Natural killer cell (primary cell): ENCODE results near the gene HMCES. TPM values are rescaled to one million over a fixed set of nuclear protein-coding genes. Genes with fewer than 3 reads are reported as not detected.
"Not testable (repeated sequence)": the region's sequence is repeated elsewhere in the genome, so short reads cannot be mapped to it uniquely, and the experiment has no call there.

ENCODE experiments used
- ATAC-seq, 3 donors: fragments of 150-1000 bp in 2 of 3; fragments of 200-7000 bp in 1 of 3; cut with Tn5 transposase; 1 replicate in 1 of 3; 2 replicates in 2 of 3; pipeline ENCODE4 v1.10.0; 2021; ENCODE audit warnings: mild to moderate bottlenecking in 2 of 3, moderate library complexity in 2 of 3
- DNase-seq, 2 donors: peaks; one replicate each; pipeline versions ENCODE4 v3.0.0 to v3.0.0-alpha.2; 2013 to 2021; ENCODE audit warnings: mixed read lengths in 1 of 2
- H3K27ac ChIP-seq: one replicate; pipeline ENCODE4 v1.5.1; 2013; ENCODE audit warnings: mild to moderate bottlenecking, low read length
- H3K27me3 ChIP-seq: one replicate; pipeline ENCODE4 v1.6.1; 2013; ENCODE audit warnings: low read length; ENCODE audit not compliant: control insufficient read depth, insufficient read depth
- H3K36me3 ChIP-seq: one replicate; pipeline ENCODE4 v1.6.1; 2013; ENCODE audit warnings: low read length; ENCODE audit not compliant: control insufficient read depth, insufficient read depth
- H3K4me1 ChIP-seq: one replicate; pipeline ENCODE4 v1.6.1; 2013; ENCODE audit warnings: low read length; ENCODE audit not compliant: control insufficient read depth, insufficient read depth
- H3K4me3 ChIP-seq: one replicate; pipeline ENCODE4 v1.5.1; 2013; ENCODE audit warnings: low read length
- H3K9me3 ChIP-seq: one replicate; pipeline ENCODE4 v1.6.1; 2013; ENCODE audit warnings: low read length; ENCODE audit not compliant: control insufficient read depth, insufficient read depth
- H3K27ac Mint-ChIP-seq, 2 donors: one replicate each; pipeline ENCODE4 v1.8.0; 2022; ENCODE audit warnings: mild to moderate bottlenecking in 2 of 2, mixed read lengths in 2 of 2, moderate library complexity in 1 of 2
- H3K27me3 Mint-ChIP-seq, 2 donors: one replicate each; pipeline ENCODE4 v1.8.0; 2022; ENCODE audit warnings: low read depth in 2 of 2, mixed read lengths in 2 of 2
- H3K36me3 Mint-ChIP-seq: one replicate; pipeline ENCODE4 v1.8.0; 2022; ENCODE audit warnings: mixed read lengths
- H3K4me1 Mint-ChIP-seq, 2 donors: one replicate each; pipeline ENCODE4 v1.8.0; 2022; ENCODE audit warnings: mixed read lengths in 2 of 2
- H3K4me3 Mint-ChIP-seq: one replicate; pipeline ENCODE4 v1.8.0; 2022; ENCODE audit warnings: mild to moderate bottlenecking, moderate library complexity, mixed read lengths
- H3K9me3 Mint-ChIP-seq, 2 donors: one replicate each; pipeline ENCODE4 v1.8.0; 2022; ENCODE audit warnings: mixed read lengths in 2 of 2
- WGBS: methylation state at CpG from one replicate; pipeline ENCODE4 v1.1.7; 2013; ENCODE audit warnings: missing lambda C conversion rate; ENCODE audit not compliant: insufficient coverage; 5-methylcytosine and 5-hydroxymethylcytosine counted together
- intact Hi-C: fragments of 100-400 bp; cut with micrococcal nuclease; formaldehyde crosslinking; loops from one replicate; pipeline ENCODE4 v1.14.2; 2022
- total RNA-seq, 4 donors: library from RNA; stranded (reverse); fragments of 120-200 nt in 1 of 4; gene quantifications; one replicate each; pipeline versions ENCODE4 v1.2.3 to v1.2.4, GENCODE V29; 2013 to 2022
- TF ChIP-seq, protein P1 (sequence below): fragments of 200-600 bp; IDR thresholded peaks from one replicate; pipeline ENCODE4 v1.8.0; 2022; ENCODE audit warnings: antibody characterized with exemption

Gene HMCES
- total RNA-seq, 3 donors from 2014 or later (not counting 1 experiment from before 2014, with no cell fraction given), result 37.3 to 42.8 (median 40.9) TPM

DNA sequence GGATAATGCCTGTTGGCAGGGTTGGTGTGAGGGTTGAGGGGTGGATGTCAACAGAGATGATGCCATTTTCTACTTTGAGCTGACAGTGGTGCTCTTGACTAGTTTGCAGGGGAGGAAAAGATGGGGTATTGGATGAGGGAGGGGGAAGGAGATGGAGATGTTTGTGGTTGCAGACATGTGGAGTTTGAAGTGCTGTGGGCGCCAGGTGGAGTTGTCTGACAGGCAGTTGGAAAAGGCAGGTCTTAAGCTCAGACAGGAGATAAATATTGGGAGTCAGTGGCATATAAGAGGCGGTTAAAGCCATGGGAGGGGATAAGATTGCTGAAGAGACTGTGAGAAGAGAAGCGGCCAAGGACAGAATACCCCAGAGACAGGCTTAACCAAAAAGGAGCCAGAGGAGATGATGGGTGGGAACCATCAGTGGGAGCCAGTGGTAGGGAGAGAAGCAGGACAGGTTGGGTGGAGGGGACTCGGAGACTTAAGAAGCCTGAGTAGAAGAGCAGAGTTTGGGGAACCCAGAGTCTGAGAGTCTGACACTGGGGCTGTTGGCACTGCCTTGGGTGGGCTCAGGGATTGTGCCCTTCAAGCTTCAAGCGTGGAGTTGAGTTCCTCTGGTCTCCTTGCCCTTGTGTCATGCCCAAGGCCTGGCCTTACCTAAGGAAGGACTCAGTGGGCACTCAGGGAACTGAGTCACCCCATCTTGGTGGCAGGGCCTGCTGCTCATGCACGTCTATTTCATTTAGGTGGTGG is 15.3 kb upstream of the HMCES start:
- peaks cover 37% of the 10 kb centered on the region for H3K36me3 Mint-ChIP-seq

GRCh38 chr3:129264994-129265393 is 13.7 kb upstream of the HMCES start:
- peaks cover 89% of the 10 kb centered on the region for H3K36me3 ChIP-seq
- H3K4me3 Mint-ChIP-seq, ATAC-seq, DNase-seq, H3K27me3 ChIP-seq, H3K27ac ChIP-seq, H3K27ac Mint-ChIP-seq, H3K4me3 ChIP-seq, H3K4me1 ChIP-seq, H3K27me3 Mint-ChIP-seq, intact Hi-C loops, H3K9me3 ChIP-seq, H3K9me3 Mint-ChIP-seq: not testable (repeated sequence)
- peaks cover 11 to 17% of the 10 kb centered on the region in 2 donors for H3K4me1 Mint-ChIP-seq
- peaks cover 44% of the 10 kb centered on the region for H3K36me3 Mint-ChIP-seq
- WGBS, result 98% methylated on average over 6 of the region's 6 CpGs

More for the DNA sequence above, 15.3 kb upstream of the HMCES start:
- Histone ChIP-seq H3K4me3 (no peak overlapping the region), H3K27ac (no peak overlapping the region), H3K9me3 (no peaks in the 10 kb centered on the region), H3K4me1 (no peaks in the 10 kb centered on the region), H3K27me3 (no peaks in the 10 kb centered on the region), H3K36me3 (peaks cover 85% of the 10 kb centered on the region)
- Mint-ChIP-seq H3K27ac (peak overlapping the region in 1 of 2 donors; percentile 52), H3K27me3 (no peaks in the 10 kb centered on the region), H3K9me3 (no peaks in the 10 kb centered on the region), H3K4me1 (peaks cover 11 to 23% of the 10 kb centered on the region in 2 donors), H3K4me3 (no peak overlapping the region)
- intact Hi-C loops, result no loop called here
- WGBS, result 94% methylated on average over 6 of the region's 6 CpGs
- DNase-seq, result no peak
- ATAC-seq, result no peak
- TF ChIP-seq, protein P1, sequence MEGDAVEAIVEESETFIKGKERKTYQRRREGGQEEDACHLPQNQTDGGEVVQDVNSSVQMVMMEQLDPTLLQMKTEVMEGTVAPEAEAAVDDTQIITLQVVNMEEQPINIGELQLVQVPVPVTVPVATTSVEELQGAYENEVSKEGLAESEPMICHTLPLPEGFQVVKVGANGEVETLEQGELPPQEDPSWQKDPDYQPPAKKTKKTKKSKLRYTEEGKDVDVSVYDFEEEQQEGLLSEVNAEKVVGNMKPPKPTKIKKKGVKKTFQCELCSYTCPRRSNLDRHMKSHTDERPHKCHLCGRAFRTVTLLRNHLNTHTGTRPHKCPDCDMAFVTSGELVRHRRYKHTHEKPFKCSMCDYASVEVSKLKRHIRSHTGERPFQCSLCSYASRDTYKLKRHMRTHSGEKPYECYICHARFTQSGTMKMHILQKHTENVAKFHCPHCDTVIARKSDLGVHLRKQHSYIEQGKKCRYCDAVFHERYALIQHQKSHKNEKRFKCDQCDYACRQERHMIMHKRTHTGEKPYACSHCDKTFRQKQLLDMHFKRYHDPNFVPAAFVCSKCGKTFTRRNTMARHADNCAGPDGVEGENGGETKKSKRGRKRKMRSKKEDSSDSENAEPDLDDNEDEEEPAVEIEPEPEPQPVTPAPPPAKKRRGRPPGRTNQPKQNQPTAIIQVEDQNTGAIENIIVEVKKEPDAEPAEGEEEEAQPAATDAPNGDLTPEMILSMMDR, result no peak

- ATAC-seq, result no peak
- Mint-ChIP-seq H3K4me1 (peaks cover under 1 to 11% of the 10 kb centered on the region in 2 donors), H3K4me3 (no peak overlapping the region), H3K36me3 (peaks cover 34% of the 10 kb centered on the region), H3K27me3 (no peaks in the 10 kb centered on the region), H3K27ac (no peak overlapping the region), H3K9me3 (no peaks in the 10 kb centered on the region)
- TF ChIP-seq, protein P1, result no peak
- Histone ChIP-seq H3K4me3 (no peak overlapping the region), H3K36me3 (peaks cover 90% of the 10 kb centered on the region), H3K27me3 (no peaks in the 10 kb centered on the region), H3K9me3 (no peaks in the 10 kb centered on the region), H3K27ac (no peak overlapping the region), H3K4me1 (no peaks in the 10 kb centered on the region)
- intact Hi-C loops, result no loop called here
- no peak for DNase-seq
- WGBS, result 98% methylated on average over 3 of the region's 4 CpGs
Measured at GRCh38 chr3:129266651-129267050, 12.0 kb upstream of the HMCES start.

- no peaks in the 10 kb centered on the region for H3K9me3 ChIP-seq
- peaks cover 94% of the 10 kb centered on the region for H3K36me3 ChIP-seq
- H3K27me3 ChIP-seq, result no peaks in the 10 kb centered on the region
- intact Hi-C loops, result no loop called here
- H3K4me1 Mint-ChIP-seq, result peaks cover 0 to 5% of the 10 kb centered on the region in 2 donors
- H3K27me3 Mint-ChIP-seq, result no peaks in the 10 kb centered on the region
- no peak for ATAC-seq
- no peak for DNase-seq
- H3K4me3 Mint-ChIP-seq, result no peak overlapping the region
- no peak overlapping the region for H3K27ac ChIP-seq
- H3K9me3 Mint-ChIP-seq, result no peaks in the 10 kb centered on the region
- peaks cover 26% of the 10 kb centered on the region for H3K36me3 Mint-ChIP-seq
- 89% methylated on average over 4 of the region's 4 CpGs for WGBS
- no peak overlapping the region for H3K4me3 ChIP-seq
- TF ChIP-seq, protein P1, result no peak
- peak overlapping the region in 1 of 2 donors; percentile 22 for H3K27ac Mint-ChIP-seq
- H3K4me1 ChIP-seq, result no peaks in the 10 kb centered on the region
Measured at GRCh38 chr3:129268396-129268795, 10.3 kb upstream of the HMCES start.
